HepG2 (cell line): ENCODE measurements around the gene ABCC2. TPM values are rescaled to one million over a fixed set of nuclear protein-coding genes. Genes with fewer than 3 reads are reported as not detected.
A peak's percentile ranks its signal among the peaks of the same experiment; 100 is the strongest.

Experiments
- ATF7 ChIP-seq, 2 experiments: fragments of 450-650 bp in 1 of 2; sonication (generic) in 1 of 2; formaldehyde crosslinking in 1 of 2; IDR thresholded peaks; 2 replicates each; pipeline versions ENCODE4 v1.4.0 to v1.6.1; 2016 to 2020; ENCODE audit warnings: antibody characterized with exemption in 1 of 2, mild to moderate bottlenecking in 1 of 2, missing genetic modification reagents in 1 of 2
- CBX1 ChIP-seq: IDR thresholded peaks from one replicate; pipeline ENCODE4 v1.6.1; 2016; ENCODE audit warnings: antibody characterized with exemption, low read depth
- CC2D1A ChIP-seq: sonication (generic); formaldehyde crosslinking; IDR thresholded peaks from 2 replicates; pipeline ENCODE4 v1.8.1; 2023; ENCODE audit warnings: mild to moderate bottlenecking, missing genetic modification reagents
- GATA4 ChIP-seq: sonication (generic); IDR thresholded peaks from 2 replicates; pipeline ENCODE4 v1.6.1; 2016; ENCODE audit warnings: antibody characterized with exemption, low read depth, borderline replicate concordance
- PHF5A ChIP-seq: IDR thresholded peaks from one replicate; pipeline ENCODE4 v1.6.1; 2018; ENCODE audit warnings: low read depth, missing genetic modification reagents; ENCODE audit not compliant: unreplicated experiment
- RCOR2 ChIP-seq: IDR thresholded peaks from 2 replicates; pipeline ENCODE4 v1.6.1; 2016; ENCODE audit warnings: missing biosample characterization, missing genetic modification reagents
- SKI ChIP-seq: fragments of 450-650 bp; IDR thresholded peaks from one replicate; pipeline ENCODE4 v1.6.1; 2018; ENCODE audit warnings: mild to moderate bottlenecking; ENCODE audit not compliant: partially characterized antibody
- SMC3 ChIP-seq: IDR thresholded peaks from 2 replicates; pipeline ENCODE4 v1.6.1; 2011; ENCODE audit warnings: low read length, improper control_type of control experiment
- TARDBP ChIP-seq: sonication (generic); formaldehyde crosslinking; IDR thresholded peaks from 2 replicates; pipeline ENCODE4 v1.8.0; 2022; ENCODE audit warnings: mild to moderate bottlenecking, missing genetic modification reagents
- U2AF1 ChIP-seq: fragments of 200-400 bp; formaldehyde crosslinking; optimal IDR thresholded peaks from 2 replicates; pipeline ENCODE3; 2017; ENCODE audit warnings: mild to moderate bottlenecking, low read depth, low read length
- ZBTB42 ChIP-seq: sonication (generic); formaldehyde crosslinking; IDR thresholded peaks from 2 replicates; pipeline ENCODE4 v1.5.0; 2020; ENCODE audit warnings: mild to moderate bottlenecking, missing genetic modification reagents
- ZBTB43 ChIP-seq: sonication (generic); formaldehyde crosslinking; conservative IDR thresholded peaks from 2 replicates; pipeline ENCODE4 v1.4.0; 2020; ENCODE audit warnings: missing genetic modification reagents
- ZNF430 ChIP-seq: sonication (generic); formaldehyde crosslinking; IDR thresholded peaks from 2 replicates; pipeline ENCODE4 v1.9.0; 2021; ENCODE audit warnings: mild to moderate bottlenecking, missing genetic modification reagents
- ZNF546 ChIP-seq: sonication (generic); formaldehyde crosslinking; conservative IDR thresholded peaks from 2 replicates; pipeline ENCODE4 v1.8.1; 2023; ENCODE audit warnings: mild to moderate bottlenecking, missing genetic modification reagents
- ZNF562 ChIP-seq: sonication (generic); formaldehyde crosslinking; IDR thresholded peaks from 2 replicates; pipeline ENCODE4 v1.8.0; 2022; ENCODE audit warnings: missing genetic modification reagents, borderline replicate concordance
- ZNF749 ChIP-seq: sonication (generic); formaldehyde crosslinking; IDR thresholded peaks from 2 replicates; pipeline ENCODE4 v1.8.0; 2022; ENCODE audit warnings: mild to moderate bottlenecking, missing genetic modification reagents, moderate library complexity, borderline replicate concordance
- polyA plus RNA-seq, 8 experiments: library from polyadenylated mRNA; depleted of rRNA in 3 of 8; stranded (reverse) in 7 of 8; unstranded in 1 of 8; fragments of >200 nt; fragmentation: Illumina TruSeq in 4 of 8; extraction: Trizol in 4 of 8; gene quantifications; 2 replicates each; pipeline versions ENCODE4 v1.2.1 to v1.2.3, GENCODE V29; 2011 to 2016; ENCODE audit warnings: low read depth in 4 of 8, missing spikeins in 1 of 8, mixed read lengths in 1 of 8; ENCODE audit not compliant: insufficient read depth in 1 of 8
- total RNA-seq, 5 experiments: library from RNA; depleted of rRNA; stranded (reverse); fragments of >200 nt; fragmentation: Illumina TruSeq; extraction: Trizol; gene quantifications; 2 replicates each; pipeline ENCODE4 v1.2.3, GENCODE V29; 2016; ENCODE audit warnings: low read depth in 1 of 5
- TF ChIP-seq, protein P1 (sequence below): sonication (generic); formaldehyde crosslinking; IDR thresholded peaks from 2 replicates; pipeline ENCODE4 v1.8.1; 2022; ENCODE audit warnings: low read depth, mild to moderate bottlenecking, missing genetic modification reagents
- TF ChIP-seq, protein P2 (sequence below), 2 experiments: sonication (generic) in 1 of 2; formaldehyde crosslinking in 1 of 2; IDR thresholded peaks; 2 replicates each; pipeline versions ENCODE4 v1.4.0 to v1.6.1; 2018 to 2020; ENCODE audit warnings: missing genetic modification reagents in 2 of 2, borderline replicate concordance in 1 of 2, low read depth in 1 of 2, mild to moderate bottlenecking in 1 of 2, missing biosample characterization in 1 of 2
- TF ChIP-seq, protein P3 (sequence below): sonication (generic); formaldehyde crosslinking; IDR thresholded peaks from 2 replicates; pipeline ENCODE4 v1.5.0; 2020; ENCODE audit warnings: missing genetic modification reagents
- TF ChIP-seq, protein P4 (sequence below): sonication (generic); formaldehyde crosslinking; IDR thresholded peaks from 2 replicates; pipeline ENCODE4 v1.4.0; 2020; ENCODE audit warnings: missing genetic modification reagents
- TF ChIP-seq, protein P5 (sequence below): sonication (generic); formaldehyde crosslinking; IDR thresholded peaks from 2 replicates; pipeline ENCODE4 v1.5.1; 2020; ENCODE audit warnings: missing genetic modification reagents, mild to moderate bottlenecking, borderline replicate concordance

The ABCC2 gene
- total and polyA plus RNA-seq, 2 of the 13 experiments (the other 11 are each of a cell fraction or from before 2014, with no cell fraction given) = 181 to 497 TPM

- TF ChIP-seq, protein P1, sequence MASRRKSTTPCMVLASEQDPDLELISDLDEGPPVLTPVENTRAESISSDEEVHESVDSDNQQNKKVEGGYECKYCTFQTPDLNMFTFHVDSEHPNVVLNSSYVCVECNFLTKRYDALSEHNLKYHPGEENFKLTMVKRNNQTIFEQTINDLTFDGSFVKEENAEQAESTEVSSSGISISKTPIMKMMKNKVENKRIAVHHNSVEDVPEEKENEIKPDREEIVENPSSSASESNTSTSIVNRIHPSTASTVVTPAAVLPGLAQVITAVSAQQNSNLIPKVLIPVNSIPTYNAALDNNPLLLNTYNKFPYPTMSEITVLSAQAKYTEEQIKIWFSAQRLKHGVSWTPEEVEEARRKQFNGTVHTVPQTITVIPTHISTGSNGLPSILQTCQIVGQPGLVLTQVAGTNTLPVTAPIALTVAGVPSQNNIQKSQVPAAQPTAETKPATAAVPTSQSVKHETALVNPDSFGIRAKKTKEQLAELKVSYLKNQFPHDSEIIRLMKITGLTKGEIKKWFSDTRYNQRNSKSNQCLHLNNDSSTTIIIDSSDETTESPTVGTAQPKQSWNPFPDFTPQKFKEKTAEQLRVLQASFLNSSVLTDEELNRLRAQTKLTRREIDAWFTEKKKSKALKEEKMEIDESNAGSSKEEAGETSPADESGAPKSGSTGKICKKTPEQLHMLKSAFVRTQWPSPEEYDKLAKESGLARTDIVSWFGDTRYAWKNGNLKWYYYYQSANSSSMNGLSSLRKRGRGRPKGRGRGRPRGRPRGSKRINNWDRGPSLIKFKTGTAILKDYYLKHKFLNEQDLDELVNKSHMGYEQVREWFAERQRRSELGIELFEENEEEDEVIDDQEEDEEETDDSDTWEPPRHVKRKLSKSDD (CRISPR knock-in tag) = no peak
- TF ChIP-seq CBX1 = no peak
- TF ChIP-seq, protein P2, sequence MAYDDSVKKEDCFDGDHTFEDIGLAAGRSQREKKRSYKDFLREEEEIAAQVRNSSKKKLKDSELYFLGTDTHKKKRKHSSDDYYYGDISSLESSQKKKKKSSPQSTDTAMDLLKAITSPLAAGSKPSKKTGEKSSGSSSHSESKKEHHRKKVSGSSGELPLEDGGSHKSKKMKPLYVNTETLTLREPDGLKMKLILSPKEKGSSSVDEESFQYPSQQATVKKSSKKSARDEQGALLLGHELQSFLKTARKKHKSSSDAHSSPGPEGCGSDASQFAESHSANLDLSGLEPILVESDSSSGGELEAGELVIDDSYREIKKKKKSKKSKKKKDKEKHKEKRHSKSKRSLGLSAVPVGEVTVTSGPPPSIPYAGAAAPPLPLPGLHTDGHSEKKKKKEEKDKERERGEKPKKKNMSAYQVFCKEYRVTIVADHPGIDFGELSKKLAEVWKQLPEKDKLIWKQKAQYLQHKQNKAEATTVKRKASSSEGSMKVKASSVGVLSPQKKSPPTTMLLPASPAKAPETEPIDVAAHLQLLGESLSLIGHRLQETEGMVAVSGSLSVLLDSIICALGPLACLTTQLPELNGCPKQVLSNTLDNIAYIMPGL (CRISPR knock-in tag; IDR thresholded peaks at IDR 0.05; ENCODE audit: borderline replicate concordance in 1 of 2, low read depth in 1 of 2) = peak; percentile 22 to 42; a peak in 1 of 4 replicates
- no peak for TF ChIP-seq ZNF749
- TF ChIP-seq ZNF546 (CRISPR knock-in tag) = no peak
- no peak for TF ChIP-seq GATA4
- 0 out of 2 replicates have a peak, but pooled peaks have one; percentile 25 for TF ChIP-seq TARDBP (CRISPR knock-in tag)
- TF ChIP-seq U2AF1 = no peak
- peak; percentile 64; the same call in 1 of the 2 replicates for TF ChIP-seq ZBTB43 (CRISPR knock-in tag)
- TF ChIP-seq, protein P3, sequence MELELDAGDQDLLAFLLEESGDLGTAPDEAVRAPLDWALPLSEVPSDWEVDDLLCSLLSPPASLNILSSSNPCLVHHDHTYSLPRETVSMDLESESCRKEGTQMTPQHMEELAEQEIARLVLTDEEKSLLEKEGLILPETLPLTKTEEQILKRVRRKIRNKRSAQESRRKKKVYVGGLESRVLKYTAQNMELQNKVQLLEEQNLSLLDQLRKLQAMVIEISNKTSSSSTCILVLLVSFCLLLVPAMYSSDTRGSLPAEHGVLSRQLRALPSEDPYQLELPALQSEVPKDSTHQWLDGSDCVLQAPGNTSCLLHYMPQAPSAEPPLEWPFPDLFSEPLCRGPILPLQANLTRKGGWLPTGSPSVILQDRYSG (CRISPR knock-in tag) = no peak
- TF ChIP-seq, protein P4, sequence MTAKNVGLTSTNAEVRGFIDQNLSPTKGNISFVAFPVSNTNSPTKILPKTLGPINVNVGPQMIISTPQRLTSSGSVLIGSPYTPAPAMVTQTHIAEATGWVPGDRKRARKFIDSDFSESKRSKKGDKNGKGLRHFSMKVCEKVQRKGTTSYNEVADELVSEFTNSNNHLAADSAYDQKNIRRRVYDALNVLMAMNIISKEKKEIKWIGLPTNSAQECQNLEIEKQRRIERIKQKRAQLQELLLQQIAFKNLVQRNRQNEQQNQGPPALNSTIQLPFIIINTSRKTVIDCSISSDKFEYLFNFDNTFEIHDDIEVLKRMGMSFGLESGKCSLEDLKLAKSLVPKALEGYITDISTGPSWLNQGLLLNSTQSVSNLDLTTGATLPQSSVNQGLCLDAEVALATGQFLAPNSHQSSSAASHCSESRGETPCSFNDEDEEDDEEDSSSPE = no peak
- no peak for TF ChIP-seq PHF5A (CRISPR knock-in tag)
- peak; percentile 84 for TF ChIP-seq RCOR2 (CRISPR knock-in tag)
- no peak for TF ChIP-seq ZNF562 (CRISPR knock-in tag)
- no peak for TF ChIP-seq ATF7 (IDR thresholded peaks at IDR 0.05)
- no peak for TF ChIP-seq ATF7 (CRISPR knock-in tag; IDR thresholded peaks at IDR 0.05)
- TF ChIP-seq ZNF430 (CRISPR knock-in tag) = no peak
- no peak for TF ChIP-seq SMC3
- TF ChIP-seq SKI = no peak
- TF ChIP-seq ZBTB42 (CRISPR knock-in tag) = no peak
- TF ChIP-seq, protein P5, sequence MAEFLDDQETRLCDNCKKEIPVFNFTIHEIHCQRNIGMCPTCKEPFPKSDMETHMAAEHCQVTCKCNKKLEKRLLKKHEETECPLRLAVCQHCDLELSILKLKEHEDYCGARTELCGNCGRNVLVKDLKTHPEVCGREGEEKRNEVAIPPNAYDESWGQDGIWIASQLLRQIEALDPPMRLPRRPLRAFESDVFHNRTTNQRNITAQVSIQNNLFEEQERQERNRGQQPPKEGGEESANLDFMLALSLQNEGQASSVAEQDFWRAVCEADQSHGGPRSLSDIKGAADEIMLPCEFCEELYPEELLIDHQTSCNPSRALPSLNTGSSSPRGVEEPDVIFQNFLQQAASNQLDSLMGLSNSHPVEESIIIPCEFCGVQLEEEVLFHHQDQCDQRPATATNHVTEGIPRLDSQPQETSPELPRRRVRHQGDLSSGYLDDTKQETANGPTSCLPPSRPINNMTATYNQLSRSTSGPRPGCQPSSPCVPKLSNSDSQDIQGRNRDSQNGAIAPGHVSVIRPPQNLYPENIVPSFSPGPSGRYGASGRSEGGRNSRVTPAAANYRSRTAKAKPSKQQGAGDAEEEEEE (CRISPR knock-in tag) = no peak
- TF ChIP-seq CC2D1A (CRISPR knock-in tag) = no peak
These were observed 27.8 kb upstream of the ABCC2 start (continued) for GRCh38 chr10:99754670-99755069.
